ENCODE data around the gene RAD51C. TPM values are rescaled to one million over a fixed set of nuclear protein-coding genes. Genes with fewer than 3 reads are reported as not detected.

RAD51C gene
- total RNA-seq, 1 experiment from 2014 or later: 15.2 TPM

- TF ChIP-seq ARID4B (CRISPR knock-in tag; IDR thresholded peaks at IDR 0.05; ENCODE audit: borderline replicate concordance) (peak; percentile 61), ZNF416 (CRISPR knock-in tag; IDR thresholded peaks at IDR 0.05) (peak; percentile 100), FOXK1 (CRISPR knock-in tag; IDR thresholded peaks at IDR 0.05) (0 out of 2 replicates have a peak, but pooled peaks have one; percentile 49), PRRX2 (CRISPR knock-in tag; IDR thresholded peaks at IDR 0.05) (peak; percentile 100), ZNF121 (CRISPR knock-in tag; IDR thresholded peaks at IDR 0.05) (no peak), AFF4 (CRISPR knock-in tag; IDR thresholded peaks at IDR 0.05; ENCODE audit: borderline replicate concordance) (no peak), IRF1 (CRISPR knock-in tag; IDR thresholded peaks at IDR 0.05) (no peak), E2F1 (CRISPR knock-in tag; IDR thresholded peaks at IDR 0.05) (no peak), ZNF263 (CRISPR knock-in tag; IDR thresholded peaks at IDR 0.05; ENCODE audit: low read depth) (no peak), FOXJ3 (CRISPR knock-in tag; IDR thresholded peaks at IDR 0.05; ENCODE audit: borderline replicate concordance) (no peak), KAT7 (CRISPR knock-in tag; IDR thresholded peaks at IDR 0.05; ENCODE audit: borderline replicate concordance) (no peak), CREM (CRISPR knock-in tag; IDR thresholded peaks at IDR 0.05) (0 out of 2 replicates have a peak, but pooled peaks have one; percentile 34), RORB (CRISPR knock-in tag; IDR thresholded peaks at IDR 0.05) (no peak), MLX (CRISPR knock-in tag; IDR thresholded peaks at IDR 0.05) (no peak), TEAD1 (CRISPR knock-in tag; IDR thresholded peaks at IDR 0.05) (peak; percentile 52), SMAD3 (CRISPR knock-in tag; IDR thresholded peaks at IDR 0.05; ENCODE audit: borderline replicate concordance) (no peak), PREB (CRISPR knock-in tag; IDR thresholded peaks at IDR 0.05; ENCODE audit: borderline replicate concordance) (peak; percentile 62; the same call in 1 of the 2 replicates), EMX1 (CRISPR knock-in tag; IDR thresholded peaks at IDR 0.05) (peak; percentile 100), ZNF423 (CRISPR knock-in tag; IDR thresholded peaks at IDR 0.05) (0 out of 2 replicates have a peak, but pooled peaks have one; percentile 4), GABPB1 (CRISPR knock-in tag; IDR thresholded peaks at IDR 0.05) (no peak), ZNF317 (CRISPR knock-in tag; IDR thresholded peaks at IDR 0.05; ENCODE audit: borderline replicate concordance, low read depth) (0 out of 2 replicates have a peak, but pooled peaks have one; percentile 25), TP53 (CRISPR knock-in tag; IDR thresholded peaks at IDR 0.05) (no peak), NFATC4 (CRISPR knock-in tag; IDR thresholded peaks at IDR 0.05) (peak; percentile 100), NR2C2 (CRISPR knock-in tag; IDR thresholded peaks at IDR 0.05) (no peak), NFYB (CRISPR knock-in tag; conservative IDR thresholded peaks at IDR 0.05; ENCODE audit: low read depth) (peak; percentile 19; the same call in 1 of the 2 replicates), RELA (CRISPR knock-in tag; IDR thresholded peaks at IDR 0.05; ENCODE audit: borderline replicate concordance) (no peak), SP1 (CRISPR knock-in tag; conservative IDR thresholded peaks at IDR 0.05) (0 out of 2 replicates have a peak, but pooled peaks have one; percentile 23), JUN (CRISPR knock-in tag; IDR thresholded peaks at IDR 0.05) (peak; percentile 35; the same call in 1 of the 2 replicates), ZBTB21 (CRISPR knock-in tag; IDR thresholded peaks at IDR 0.05; ENCODE audit: borderline replicate concordance) (no peak)
Observed at GRCh38 chr17:58679263-58680037, 13.0 kb upstream of the RAD51C start (continued).
